Anterior cingulate cortex (tissue), 58 donors: ENCODE results near the gene MIPEP.
"Not testable (repeated sequence)": the region's sequence is repeated elsewhere in the genome, so short reads cannot be mapped to it uniquely, and the experiment has no call there.

ENCODE experiments used
- DNase-seq, 58 donors: peaks; one replicate each; lab custom pipeline; 2025; lab: John Stamatoyannopoulos, UW

MIPEP gene

GRCh38 chr13:23752111-23753001, 136.8 kb downstream of the MIPEP start:
- no peak for DNase-seq

GRCh38 chr13:23751195-23751594, 138.0 kb downstream of the MIPEP start:
- DNase-seq, result no peak

GRCh38 chr13:23750383-23751121, 138.6 kb downstream of the MIPEP start:
- DNase-seq, result no peak

GRCh38 chr13:23749288-23749873, 139.8 kb downstream of the MIPEP start:
- DNase-seq, result no peak

GRCh38 chr13:23748109-23748990, 140.8 kb downstream of the MIPEP start:
- DNase-seq, result no peak

- DNase-seq, result not testable (repeated sequence)
These were observed 143.1 kb downstream of the MIPEP start for GRCh38 chr13:23746141-23746540.

GRCh38 chr13:23744315-23744714, 144.9 kb downstream of the MIPEP start:
- DNase-seq, result no peak

- no peak for DNase-seq
These were observed 145.7 kb downstream of the MIPEP start for GRCh38 chr13:23743278-23744076.

GRCh38 chr13:23741879-23742510, 147.2 kb downstream of the MIPEP start:
- no peak for DNase-seq

- no peak for DNase-seq
These were observed 149.2 kb downstream of the MIPEP start for GRCh38 chr13:23740002-23740401.

GRCh38 chr13:23739596-23739995, 149.6 kb downstream of the MIPEP start:
- DNase-seq, result no peak

GRCh38 chr13:23736541-23736940, 152.7 kb downstream of the MIPEP start:
- DNase-seq, result no peak

- DNase-seq, result no peak
These were observed 153.9 kb downstream of the MIPEP start for GRCh38 chr13:23735329-23735728.

GRCh38 chr13:23731709-23732108, 157.5 kb downstream of the MIPEP start:
- no peak for DNase-seq

- DNase-seq, result no peak
These were observed 158.9 kb downstream of the MIPEP start for GRCh38 chr13:23730251-23730650.

- no peak for DNase-seq
These were observed 159.7 kb downstream of the MIPEP start for GRCh38 chr13:23729531-23729930.

- no peak for DNase-seq
These were observed 160.4 kb downstream of the MIPEP start for GRCh38 chr13:23728807-23729206.

GRCh38 chr13:23725922-23726321, 163.3 kb downstream of the MIPEP start:
- no peak for DNase-seq
